ELF-1 (cell line): ENCODE measurements around the gene GNAS-AS1.
A peak's percentile ranks its signal among the peaks of the same experiment; 100 is the strongest.

Experiments
- DNase-seq: peaks from one replicate; pipeline ENCODE4 v3.0.0-alpha.2; 2016; ENCODE audit warnings: low read depth, low spot score

Gene GNAS-AS1

GRCh38 chr20:58810116-58810878, 40.4 kb downstream of the GNAS-AS1 start:
- no peak for DNase-seq

- no peak for DNase-seq
Observed at GRCh38 chr20:58808271-58809046, 42.2 kb downstream of the GNAS-AS1 start.

GRCh38 chr20:58807801-58808200, 42.9 kb downstream of the GNAS-AS1 start:
- DNase-seq: no peak

GRCh38 chr20:58803533-58803932, 47.2 kb downstream of the GNAS-AS1 start:
- DNase-seq: no peak

GRCh38 chr20:58802061-58802460, 48.6 kb downstream of the GNAS-AS1 start:
- no peak for DNase-seq

GRCh38 chr20:58800134-58800871, 50.4 kb downstream of the GNAS-AS1 start:
- peak; percentile 23 for DNase-seq

- DNase-seq: no peak
Observed at GRCh38 chr20:58797371-58798338, 53.0 kb downstream of the GNAS-AS1 start.

GRCh38 chr20:58795923-58796245, 54.8 kb downstream of the GNAS-AS1 start:
- no peak for DNase-seq

GRCh38 chr20:58795181-58795922, 55.4 kb downstream of the GNAS-AS1 start:
- DNase-seq: no peak

GRCh38 chr20:58794510-58795180, 56.1 kb downstream of the GNAS-AS1 start:
- DNase-seq: no peak

- no peak for DNase-seq
Observed at GRCh38 chr20:58793512-58794420, 56.9 kb downstream of the GNAS-AS1 start.

GRCh38 chr20:58792426-58792825, 58.3 kb downstream of the GNAS-AS1 start:
- DNase-seq: no peak

- DNase-seq: no peak
Observed at GRCh38 chr20:58791286-58791685, 59.4 kb downstream of the GNAS-AS1 start.

GRCh38 chr20:58790454-58790853, 60.2 kb downstream of the GNAS-AS1 start:
- DNase-seq: no peak

- no peak for DNase-seq
Observed at GRCh38 chr20:58788896-58789544, 61.7 kb downstream of the GNAS-AS1 start.

GRCh38 chr20:58787211-58788005, 63.3 kb downstream of the GNAS-AS1 start:
- DNase-seq: no peak

- no peak for DNase-seq
Observed at GRCh38 chr20:58784321-58785074, 66.2 kb downstream of the GNAS-AS1 start.
